DMS114 treated with DMSO at 0.1 percent for 48 hours (cell line): ENCODE data around the gene GALNT13.

Experiments
- DNase-seq: peaks from one replicate; lab custom pipeline; 2025; ENCODE audit not compliant: unreplicated experiment; lab: John Stamatoyannopoulos, UW

GALNT13 gene

GRCh38 chr2:154291511-154291910, 419.8 kb downstream of the GALNT13 start:
- DNase-seq = no peak

GRCh38 chr2:154291927-154292326, 420.2 kb downstream of the GALNT13 start:
- DNase-seq = no peak

GRCh38 chr2:154293864-154294263, 422.1 kb downstream of the GALNT13 start:
- no peak for DNase-seq

GRCh38 chr2:154306266-154306970, 434.7 kb downstream of the GALNT13 start:
- no peak for DNase-seq

- DNase-seq = no peak
These were observed 435.3 kb downstream of the GALNT13 start for GRCh38 chr2:154307007-154307406.

GRCh38 chr2:154324601-154325000, 452.9 kb downstream of the GALNT13 start:
- DNase-seq = no peak

GRCh38 chr2:154329510-154329909, 457.8 kb downstream of the GALNT13 start:
- no peak for DNase-seq

- DNase-seq = no peak
These were observed 460.1 kb downstream of the GALNT13 start for GRCh38 chr2:154331784-154332183.

- DNase-seq = no peak
These were observed 464.5 kb downstream of the GALNT13 start for GRCh38 chr2:154336201-154336600.

GRCh38 chr2:154338352-154338967, 466.7 kb downstream of the GALNT13 start:
- no peak for DNase-seq

GRCh38 chr2:154343282-154343681, 471.6 kb downstream of the GALNT13 start:
- DNase-seq = no peak

- DNase-seq = no peak
These were observed 479.2 kb downstream of the GALNT13 start for GRCh38 chr2:154350911-154351310.

GRCh38 chr2:154361276-154361675, 489.6 kb downstream of the GALNT13 start:
- DNase-seq = no peak

GRCh38 chr2:154368153-154368552, 496.4 kb downstream of the GALNT13 start:
- DNase-seq = no peak

- no peak for DNase-seq
These were observed 499.2 kb downstream of the GALNT13 start for GRCh38 chr2:154370873-154371272.

GRCh38 chr2:154374416-154374815, 502.7 kb downstream of the GALNT13 start:
- DNase-seq = no peak

- DNase-seq = peak; percentile 16
These were observed 503.8 kb downstream of the GALNT13 start for GRCh38 chr2:154375579-154375931.

GRCh38 chr2:154381931-154382794, 510.4 kb downstream of the GALNT13 start:
- DNase-seq = no peak

- no peak for DNase-seq
These were observed 514.5 kb downstream of the GALNT13 start for GRCh38 chr2:154386186-154386585.

- DNase-seq = no peak
These were observed 519.3 kb downstream of the GALNT13 start for GRCh38 chr2:154391051-154391450.

- no peak for DNase-seq
These were observed 520.5 kb downstream of the GALNT13 start for GRCh38 chr2:154392256-154392655.

GRCh38 chr2:154394600-154394999, 522.9 kb downstream of the GALNT13 start:
- DNase-seq = no peak
